ENCODE results near the gene PSMD6. TPM values are rescaled to one million over a fixed set of nuclear protein-coding genes. Genes with fewer than 3 reads are reported as not detected.

PSMD6 gene
- total and polyA plus RNA-seq, 10 donors, result 49.0 to 75.8 (median 59.6) TPM

- Histone ChIP-seq H3K9me3 (no peaks in the 10 kb centered on the region), H3K4me3 (no peak overlapping the region), H3K27ac (no peak overlapping the region), H3K27me3 (replicated peaks in 1 of 7) (no peaks in the 10 kb centered on the region), H3K4me1 (peaks cover 0 to 20% (median 9%) of the 10 kb centered on the region in 6 donors), H3K36me3 (peaks cover 0 to 100% (median 83%) of the 10 kb centered on the region in 6 donors)
- intact Hi-C loops (cut with DNase I; ENCODE audit: low total_unique reads), result no loop called here
- 74 to 82% (median 78%) methylated on average over 4 of the region's 4 CpGs for WGBS, 5 donors
- TF ChIP-seq CTCF (IDR thresholded peaks at IDR 0.05 in 8 of 11, conservative IDR thresholded peaks at IDR 0.05 in 3 of 11) (no peak), POLR2A (IDR thresholded peaks at IDR 0.05) (no peak), POLR2AphosphoS5 (IDR thresholded peaks at IDR 0.05) (no peak)
- DNase-seq, result no peak
These were observed 34.4 kb downstream of the PSMD6 start for GRCh38 chr3:63988943-63989342.

DNA sequence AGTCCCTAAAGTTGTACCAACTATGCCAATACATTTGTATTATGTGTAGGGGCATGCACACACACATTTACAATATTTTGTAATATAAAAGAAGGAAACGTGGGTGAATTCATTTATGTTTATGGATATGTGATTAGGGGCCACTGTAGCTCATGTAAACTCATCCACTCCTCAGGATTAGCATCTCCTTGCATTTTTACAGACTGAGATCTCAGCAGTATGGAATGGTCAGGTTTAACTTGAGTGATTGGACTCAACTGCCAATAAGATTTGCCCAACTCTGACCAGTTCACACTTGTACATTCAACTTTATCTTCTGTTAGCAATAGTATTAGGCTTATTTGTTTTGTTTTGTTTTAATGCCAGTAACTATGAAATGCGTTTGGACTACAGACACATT is 36.5 kb downstream of the PSMD6 start:
- no peaks in the 10 kb centered on the region for H3K9me3 ChIP-seq
- no peak overlapping the region for H3K27ac ChIP-seq
- WGBS, 5 donors, result 89 to 96% (median 92%) methylated on average over 2 of the region's 2 CpGs
- H3K4me3 ChIP-seq, result no peak overlapping the region
- peaks cover 0 to 16% (median 0%) of the 10 kb centered on the region in 6 donors for H3K4me1 ChIP-seq
- TF ChIP-seq CTCF (IDR thresholded peaks at IDR 0.05 in 8 of 11, conservative IDR thresholded peaks at IDR 0.05 in 3 of 11) (no peak), POLR2A (IDR thresholded peaks at IDR 0.05) (no peak), POLR2AphosphoS5 (IDR thresholded peaks at IDR 0.05) (no peak)
- H3K36me3 ChIP-seq, result peaks cover 2 to 100% (median 81%) of the 10 kb centered on the region in 6 donors
- intact Hi-C loops (cut with DNase I; ENCODE audit: low total_unique reads), result no loop called here
- no peaks in the 10 kb centered on the region for H3K27me3 ChIP-seq (replicated peaks in 1 of 7)
- no peak for DNase-seq

DNA sequence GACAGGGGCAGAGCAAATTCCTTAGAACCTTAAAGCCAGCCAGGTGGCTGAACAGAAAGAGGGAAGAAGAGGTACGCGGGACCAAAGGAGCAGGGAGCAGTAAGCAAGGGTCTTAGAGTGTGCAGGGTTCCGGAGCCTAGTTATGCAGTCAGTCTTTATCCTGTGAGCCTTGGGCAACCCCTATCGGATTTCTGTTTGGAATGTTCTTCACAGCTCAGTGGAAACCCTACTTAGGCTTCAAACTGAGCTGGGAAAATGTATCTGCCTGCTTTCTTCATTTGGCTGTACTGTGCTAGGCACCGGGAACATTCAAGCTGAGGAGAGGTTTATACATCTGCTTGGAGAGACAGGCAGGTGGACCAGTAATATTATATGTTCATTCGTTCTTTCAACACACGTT is 37.1 kb downstream of the PSMD6 start:
- H3K27me3 ChIP-seq (replicated peaks in 1 of 7), result no peaks in the 10 kb centered on the region
- 92 to 97% (median 93%) methylated on average over 7 of the region's 7 CpGs for WGBS, 5 donors

DNA sequence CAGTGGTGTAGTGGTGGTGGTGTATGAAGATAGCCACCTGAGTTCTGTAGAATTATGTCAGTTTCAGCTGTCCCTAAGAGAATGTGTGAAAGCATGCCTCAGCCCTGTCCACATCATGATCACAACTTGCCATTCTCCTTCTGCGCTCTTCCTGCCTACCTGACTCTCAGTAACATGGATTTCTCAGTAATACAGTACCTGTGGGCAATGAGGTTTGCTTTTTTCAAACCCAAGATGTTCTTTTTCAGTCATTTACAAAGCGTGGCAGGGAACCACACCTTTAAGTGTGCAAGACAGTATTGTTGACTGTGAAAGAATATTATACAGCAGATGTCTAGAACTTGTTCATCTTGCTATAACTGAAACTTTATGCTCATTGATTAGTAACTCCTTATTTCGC is 38.9 kb downstream of the PSMD6 start:
- no peaks in the 10 kb centered on the region for H3K27me3 ChIP-seq (replicated peaks in 1 of 7)
- no peak for TF ChIP-seq CTCF (IDR thresholded peaks at IDR 0.05 in 8 of 11, conservative IDR thresholded peaks at IDR 0.05 in 3 of 11)
- TF ChIP-seq POLR2A (IDR thresholded peaks at IDR 0.05), result no peak
- TF ChIP-seq POLR2AphosphoS5 (IDR thresholded peaks at IDR 0.05), result no peak
- peaks cover 2 to 99% (median 72%) of the 10 kb centered on the region in 6 donors for H3K36me3 ChIP-seq
- H3K4me3 ChIP-seq, result no peak overlapping the region
- no peak overlapping the region for H3K27ac ChIP-seq
- DNase-seq, result no peak
- no peaks in the 10 kb centered on the region for H3K9me3 ChIP-seq
- WGBS, 5 donors, result 96 to 98% (median 96%) methylated on average over 3 of the region's 3 CpGs
- H3K4me1 ChIP-seq, result peaks cover 0 to 41% (median 14%) of the 10 kb centered on the region in 6 donors
- intact Hi-C loops (cut with DNase I; ENCODE audit: low total_unique reads), result no loop called here

More for the DNA sequence above, 37.1 kb downstream of the PSMD6 start:
- H3K27ac ChIP-seq, result no peak overlapping the region
- no peak for TF ChIP-seq POLR2AphosphoS5 (IDR thresholded peaks at IDR 0.05)
- H3K36me3 ChIP-seq, result peaks cover 2 to 100% (median 78%) of the 10 kb centered on the region in 6 donors
- intact Hi-C loops (cut with DNase I; ENCODE audit: low total_unique reads), result no loop called here
- H3K4me1 ChIP-seq, result peaks cover 0 to 23% (median under 1%) of the 10 kb centered on the region in 6 donors
- H3K9me3 ChIP-seq, result no peaks in the 10 kb centered on the region
- DNase-seq, result no peak
- H3K4me3 ChIP-seq, result no peak overlapping the region

GRCh38 chr3:63981980-63982379 is 41.3 kb downstream of the PSMD6 start:
- 80 to 97% (median 90%) methylated on average over 4 of the region's 4 CpGs for WGBS, 5 donors
- H3K9me3 ChIP-seq, result no peaks in the 10 kb centered on the region
- TF ChIP-seq CTCF (IDR thresholded peaks at IDR 0.05 in 8 of 11, conservative IDR thresholded peaks at IDR 0.05 in 3 of 11), result no peak
- no peak for TF ChIP-seq POLR2AphosphoS5 (IDR thresholded peaks at IDR 0.05)
- TF ChIP-seq POLR2A (IDR thresholded peaks at IDR 0.05), result no peak
- intact Hi-C loops (cut with DNase I; ENCODE audit: low total_unique reads), result no loop called here
- no peak for DNase-seq
- H3K4me1 ChIP-seq, result peaks cover 10 to 60% (median 36%) of the 10 kb centered on the region in 6 donors
- H3K36me3 ChIP-seq, result peaks cover 2 to 75% (median 50%) of the 10 kb centered on the region in 6 donors
- no peaks in the 10 kb centered on the region for H3K27me3 ChIP-seq (replicated peaks in 1 of 7)
- H3K27ac ChIP-seq, result peak overlapping the region in 2 of 8 donors; percentile 2 to 15
- H3K4me3 ChIP-seq, result no peak overlapping the region

All from spleen (tissue), 11 donors.